ENCODE measurements around the gene UCP3.

GRCh38 chr11:73961321-73961720, 47.6 kb downstream of the UCP3 start:
- no peak for TF ChIP-seq POLR2AphosphoS5 (IDR thresholded peaks at IDR 0.05)
- TF ChIP-seq, protein P1, sequence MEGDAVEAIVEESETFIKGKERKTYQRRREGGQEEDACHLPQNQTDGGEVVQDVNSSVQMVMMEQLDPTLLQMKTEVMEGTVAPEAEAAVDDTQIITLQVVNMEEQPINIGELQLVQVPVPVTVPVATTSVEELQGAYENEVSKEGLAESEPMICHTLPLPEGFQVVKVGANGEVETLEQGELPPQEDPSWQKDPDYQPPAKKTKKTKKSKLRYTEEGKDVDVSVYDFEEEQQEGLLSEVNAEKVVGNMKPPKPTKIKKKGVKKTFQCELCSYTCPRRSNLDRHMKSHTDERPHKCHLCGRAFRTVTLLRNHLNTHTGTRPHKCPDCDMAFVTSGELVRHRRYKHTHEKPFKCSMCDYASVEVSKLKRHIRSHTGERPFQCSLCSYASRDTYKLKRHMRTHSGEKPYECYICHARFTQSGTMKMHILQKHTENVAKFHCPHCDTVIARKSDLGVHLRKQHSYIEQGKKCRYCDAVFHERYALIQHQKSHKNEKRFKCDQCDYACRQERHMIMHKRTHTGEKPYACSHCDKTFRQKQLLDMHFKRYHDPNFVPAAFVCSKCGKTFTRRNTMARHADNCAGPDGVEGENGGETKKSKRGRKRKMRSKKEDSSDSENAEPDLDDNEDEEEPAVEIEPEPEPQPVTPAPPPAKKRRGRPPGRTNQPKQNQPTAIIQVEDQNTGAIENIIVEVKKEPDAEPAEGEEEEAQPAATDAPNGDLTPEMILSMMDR (IDR thresholded peaks at IDR 0.05): no peak
